ENCODE data around the gene ACSM2A.

GRCh38 chr16:20504418-20504817 is 53.1 kb downstream of the ACSM2A start:
- TF ChIP-seq CTCF (conservative IDR thresholded peaks at IDR 0.05 in 1 of 2, IDR thresholded peaks at IDR 0.05 in 1 of 2; ENCODE audit: low read depth in 1 of 2, low read length in 2 of 2): no peak
- no peak for TF ChIP-seq EZH2 (IDR thresholded peaks at IDR 0.05; ENCODE audit: low read length, missing control alignments)
